Fibroblast of skin of abdomen (primary cell): ENCODE measurements around the gene FAM83G.
"Not testable (repeated sequence)": the region's sequence is repeated elsewhere in the genome, so short reads cannot be mapped to it uniquely, and the experiment has no call there.

Experiments
- DNase-seq: peaks from one replicate; pipeline ENCODE4 v3.0.0-alpha.2; 2013

The FAM83G gene

GRCh38 chr17:19022747-19023146, 18.2 kb upstream of the FAM83G start:
- no peak for DNase-seq

GRCh38 chr17:19022128-19022527, 17.6 kb upstream of the FAM83G start:
- no peak for DNase-seq

GRCh38 chr17:19021622-19022083, 17.1 kb upstream of the FAM83G start:
- no peak for DNase-seq

- DNase-seq, result not testable (repeated sequence)
These were observed 16.6 kb upstream of the FAM83G start for GRCh38 chr17:19021011-19021621.

- no peak for DNase-seq
These were observed 15.5 kb upstream of the FAM83G start for GRCh38 chr17:19020016-19020415.

- DNase-seq, result no peak
These were observed 14.7 kb upstream of the FAM83G start for GRCh38 chr17:19019041-19019941.

GRCh38 chr17:19018600-19018950, 14.0 kb upstream of the FAM83G start:
- DNase-seq, result no peak

GRCh38 chr17:19017804-19018599, 13.4 kb upstream of the FAM83G start:
- DNase-seq, result no peak

- no peak for DNase-seq
These were observed 12.8 kb upstream of the FAM83G start for GRCh38 chr17:19017401-19017800.

- no peak for DNase-seq
These were observed 12.3 kb upstream of the FAM83G start for GRCh38 chr17:19016881-19017280.

GRCh38 chr17:19016297-19016696, 11.7 kb upstream of the FAM83G start:
- DNase-seq, result no peak

- DNase-seq, result no peak
These were observed 10.9 kb upstream of the FAM83G start for GRCh38 chr17:19015428-19015827.

GRCh38 chr17:19014628-19015215, 10.2 kb upstream of the FAM83G start:
- DNase-seq, result no peak

GRCh38 chr17:19013806-19014627, 9.5 kb upstream of the FAM83G start:
- no peak for DNase-seq

GRCh38 chr17:19013226-19013625, 8.7 kb upstream of the FAM83G start:
- DNase-seq, result no peak

- DNase-seq, result no peak
These were observed 7.9 kb upstream of the FAM83G start for GRCh38 chr17:19012171-19013080.

GRCh38 chr17:19011581-19011980, 7.0 kb upstream of the FAM83G start:
- no peak for DNase-seq

GRCh38 chr17:19010729-19011505, 6.4 kb upstream of the FAM83G start:
- DNase-seq, result no peak

GRCh38 chr17:19009970-19010369, 5.4 kb upstream of the FAM83G start:
- no peak for DNase-seq

GRCh38 chr17:19006698-19007097, 2.1 kb upstream of the FAM83G start:
- DNase-seq, result no peak
